HepG2 (cell line): ENCODE results near the gene FAM228B. TPM values are rescaled to one million over a fixed set of nuclear protein-coding genes. Genes with fewer than 3 reads are reported as not detected.

Experiments used
- HDAC2 ChIP-seq: sonication (generic); formaldehyde crosslinking; IDR thresholded peaks from 2 replicates; pipeline ENCODE4 v1.4.0; 2020; ENCODE audit warnings: missing genetic modification reagents
- NFE2L2 ChIP-seq: fragments of 150-350 bp; IDR thresholded peaks from 2 replicates; pipeline ENCODE4 v1.6.1; 2014; ENCODE audit warnings: low read length
- RFX3 ChIP-seq: IDR thresholded peaks from 2 replicates; pipeline ENCODE4 v1.6.1; 2016; ENCODE audit warnings: missing biosample characterization, missing genetic modification reagents
- ZBTB20 ChIP-seq: sonication (generic); formaldehyde crosslinking; IDR thresholded peaks from 2 replicates; pipeline ENCODE4 v1.8.1; 2023; ENCODE audit warnings: missing genetic modification reagents, low read depth, mild to moderate bottlenecking, borderline replicate concordance
- ZNF280D ChIP-seq: sonication (generic); formaldehyde crosslinking; IDR thresholded peaks from 2 replicates; pipeline ENCODE4 v1.5.1; 2020; ENCODE audit warnings: mild to moderate bottlenecking, missing genetic modification reagents
- ZNF563 ChIP-seq: sonication (generic); formaldehyde crosslinking; IDR thresholded peaks from 2 replicates; pipeline ENCODE4 v1.8.0; 2022; ENCODE audit warnings: mild to moderate bottlenecking, moderate library complexity, missing genetic modification reagents
- ZNF607 ChIP-seq: sonication (generic); formaldehyde crosslinking; IDR thresholded peaks from 2 replicates; pipeline ENCODE4 v1.5.1; 2020; ENCODE audit warnings: missing genetic modification reagents, mild to moderate bottlenecking, borderline replicate concordance
- ZNF674 ChIP-seq: sonication (generic); formaldehyde crosslinking; IDR thresholded peaks from 2 replicates; pipeline ENCODE4 v1.5.0; 2020; ENCODE audit warnings: low read depth, mild to moderate bottlenecking, missing genetic modification reagents
- polyA plus RNA-seq, 8 experiments: library from polyadenylated mRNA; depleted of rRNA in 3 of 8; stranded (reverse) in 7 of 8; unstranded in 1 of 8; fragments of >200 nt; fragmentation: Illumina TruSeq in 4 of 8; extraction: Trizol in 4 of 8; gene quantifications; 2 replicates each; pipeline versions ENCODE4 v1.2.1 to v1.2.3, GENCODE V29; 2011 to 2016; ENCODE audit warnings: low read depth in 4 of 8, missing spikeins in 1 of 8, mixed read lengths in 1 of 8; ENCODE audit not compliant: insufficient read depth in 1 of 8
- total RNA-seq, 5 experiments: library from RNA; depleted of rRNA; stranded (reverse); fragments of >200 nt; fragmentation: Illumina TruSeq; extraction: Trizol; gene quantifications; 2 replicates each; pipeline ENCODE4 v1.2.3, GENCODE V29; 2016; ENCODE audit warnings: low read depth in 1 of 5
- TF ChIP-seq, protein P1 (sequence below): sonication (generic); formaldehyde crosslinking; IDR thresholded peaks from 2 replicates; pipeline ENCODE4 v1.5.0; 2020; ENCODE audit warnings: mild to moderate bottlenecking, missing genetic modification reagents
- TF ChIP-seq, protein P2 (sequence below): sonication (generic); formaldehyde crosslinking; IDR thresholded peaks from 2 replicates; pipeline ENCODE4 v1.5.1; 2020; ENCODE audit warnings: mild to moderate bottlenecking, missing genetic modification reagents, moderate library complexity
- TF ChIP-seq, protein P3 (sequence below): sonication (generic); formaldehyde crosslinking; IDR thresholded peaks from 2 replicates; pipeline ENCODE4 v1.8.1; 2022; ENCODE audit warnings: mild to moderate bottlenecking, missing genetic modification reagents
- TF ChIP-seq, protein P4 (sequence below): sonication (generic); formaldehyde crosslinking; IDR thresholded peaks from 2 replicates; pipeline ENCODE4 v1.4.0; 2020; ENCODE audit warnings: missing genetic modification reagents, mild to moderate bottlenecking, borderline replicate concordance

FAM228B gene
- total and polyA plus RNA-seq, 2 of the 13 experiments (the other 11 are each of a cell fraction or from before 2014, with no cell fraction given) = 0.79 to 1.1 TPM

- TF ChIP-seq, protein P1, sequence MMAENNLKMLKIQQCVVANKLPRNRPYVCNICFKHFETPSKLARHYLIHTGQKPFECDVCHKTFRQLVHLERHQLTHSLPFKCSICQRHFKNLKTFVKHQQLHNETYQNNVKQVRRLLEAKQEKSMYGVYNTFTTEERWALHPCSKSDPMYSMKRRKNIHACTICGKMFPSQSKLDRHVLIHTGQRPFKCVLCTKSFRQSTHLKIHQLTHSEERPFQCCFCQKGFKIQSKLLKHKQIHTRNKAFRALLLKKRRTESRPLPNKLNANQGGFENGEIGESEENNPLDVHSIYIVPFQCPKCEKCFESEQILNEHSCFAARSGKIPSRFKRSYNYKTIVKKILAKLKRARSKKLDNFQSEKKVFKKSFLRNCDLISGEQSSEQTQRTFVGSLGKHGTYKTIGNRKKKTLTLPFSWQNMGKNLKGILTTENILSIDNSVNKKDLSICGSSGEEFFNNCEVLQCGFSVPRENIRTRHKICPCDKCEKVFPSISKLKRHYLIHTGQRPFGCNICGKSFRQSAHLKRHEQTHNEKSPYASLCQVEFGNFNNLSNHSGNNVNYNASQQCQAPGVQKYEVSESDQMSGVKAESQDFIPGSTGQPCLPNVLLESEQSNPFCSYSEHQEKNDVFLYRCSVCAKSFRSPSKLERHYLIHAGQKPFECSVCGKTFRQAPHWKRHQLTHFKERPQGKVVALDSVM (CRISPR knock-in tag) = peak; percentile 98
- TF ChIP-seq ZNF563 (CRISPR knock-in tag) (peak; percentile 83), HDAC2 (CRISPR knock-in tag) (peak; percentile 98), ZNF607 (CRISPR knock-in tag) (peak; percentile 31; the same call in 1 of the 2 replicates), ZNF280D (CRISPR knock-in tag) (peak; percentile 92; the same call in 1 of the 2 replicates), ZBTB20 (CRISPR knock-in tag) (peak; percentile 86), RFX3 (CRISPR knock-in tag) (no peak), NFE2L2 (no peak), ZNF674 (CRISPR knock-in tag) (no peak)
- TF ChIP-seq, protein P2, sequence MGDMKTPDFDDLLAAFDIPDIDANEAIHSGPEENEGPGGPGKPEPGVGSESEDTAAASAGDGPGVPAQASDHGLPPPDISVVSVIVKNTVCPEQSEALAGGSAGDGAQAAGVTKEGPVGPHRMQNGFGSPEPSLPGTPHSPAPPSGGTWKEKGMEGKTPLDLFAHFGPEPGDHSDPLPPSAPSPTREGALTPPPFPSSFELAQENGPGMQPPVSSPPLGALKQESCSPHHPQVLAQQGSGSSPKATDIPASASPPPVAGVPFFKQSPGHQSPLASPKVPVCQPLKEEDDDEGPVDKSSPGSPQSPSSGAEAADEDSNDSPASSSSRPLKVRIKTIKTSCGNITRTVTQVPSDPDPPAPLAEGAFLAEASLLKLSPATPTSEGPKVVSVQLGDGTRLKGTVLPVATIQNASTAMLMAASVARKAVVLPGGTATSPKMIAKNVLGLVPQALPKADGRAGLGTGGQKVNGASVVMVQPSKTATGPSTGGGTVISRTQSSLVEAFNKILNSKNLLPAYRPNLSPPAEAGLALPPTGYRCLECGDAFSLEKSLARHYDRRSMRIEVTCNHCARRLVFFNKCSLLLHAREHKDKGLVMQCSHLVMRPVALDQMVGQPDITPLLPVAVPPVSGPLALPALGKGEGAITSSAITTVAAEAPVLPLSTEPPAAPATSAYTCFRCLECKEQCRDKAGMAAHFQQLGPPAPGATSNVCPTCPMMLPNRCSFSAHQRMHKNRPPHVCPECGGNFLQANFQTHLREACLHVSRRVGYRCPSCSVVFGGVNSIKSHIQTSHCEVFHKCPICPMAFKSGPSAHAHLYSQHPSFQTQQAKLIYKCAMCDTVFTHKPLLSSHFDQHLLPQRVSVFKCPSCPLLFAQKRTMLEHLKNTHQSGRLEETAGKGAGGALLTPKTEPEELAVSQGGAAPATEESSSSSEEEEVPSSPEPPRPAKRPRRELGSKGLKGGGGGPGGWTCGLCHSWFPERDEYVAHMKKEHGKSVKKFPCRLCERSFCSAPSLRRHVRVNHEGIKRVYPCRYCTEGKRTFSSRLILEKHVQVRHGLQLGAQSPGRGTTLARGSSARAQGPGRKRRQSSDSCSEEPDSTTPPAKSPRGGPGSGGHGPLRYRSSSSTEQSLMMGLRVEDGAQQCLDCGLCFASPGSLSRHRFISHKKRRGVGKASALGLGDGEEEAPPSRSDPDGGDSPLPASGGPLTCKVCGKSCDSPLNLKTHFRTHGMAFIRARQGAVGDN (CRISPR knock-in tag) = peak; percentile 97
- TF ChIP-seq, protein P3, sequence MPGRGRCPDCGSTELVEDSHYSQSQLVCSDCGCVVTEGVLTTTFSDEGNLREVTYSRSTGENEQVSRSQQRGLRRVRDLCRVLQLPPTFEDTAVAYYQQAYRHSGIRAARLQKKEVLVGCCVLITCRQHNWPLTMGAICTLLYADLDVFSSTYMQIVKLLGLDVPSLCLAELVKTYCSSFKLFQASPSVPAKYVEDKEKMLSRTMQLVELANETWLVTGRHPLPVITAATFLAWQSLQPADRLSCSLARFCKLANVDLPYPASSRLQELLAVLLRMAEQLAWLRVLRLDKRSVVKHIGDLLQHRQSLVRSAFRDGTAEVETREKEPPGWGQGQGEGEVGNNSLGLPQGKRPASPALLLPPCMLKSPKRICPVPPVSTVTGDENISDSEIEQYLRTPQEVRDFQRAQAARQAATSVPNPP (CRISPR knock-in tag) = peak; percentile 92; the same call in 1 of the 2 replicates
- TF ChIP-seq, protein P4, sequence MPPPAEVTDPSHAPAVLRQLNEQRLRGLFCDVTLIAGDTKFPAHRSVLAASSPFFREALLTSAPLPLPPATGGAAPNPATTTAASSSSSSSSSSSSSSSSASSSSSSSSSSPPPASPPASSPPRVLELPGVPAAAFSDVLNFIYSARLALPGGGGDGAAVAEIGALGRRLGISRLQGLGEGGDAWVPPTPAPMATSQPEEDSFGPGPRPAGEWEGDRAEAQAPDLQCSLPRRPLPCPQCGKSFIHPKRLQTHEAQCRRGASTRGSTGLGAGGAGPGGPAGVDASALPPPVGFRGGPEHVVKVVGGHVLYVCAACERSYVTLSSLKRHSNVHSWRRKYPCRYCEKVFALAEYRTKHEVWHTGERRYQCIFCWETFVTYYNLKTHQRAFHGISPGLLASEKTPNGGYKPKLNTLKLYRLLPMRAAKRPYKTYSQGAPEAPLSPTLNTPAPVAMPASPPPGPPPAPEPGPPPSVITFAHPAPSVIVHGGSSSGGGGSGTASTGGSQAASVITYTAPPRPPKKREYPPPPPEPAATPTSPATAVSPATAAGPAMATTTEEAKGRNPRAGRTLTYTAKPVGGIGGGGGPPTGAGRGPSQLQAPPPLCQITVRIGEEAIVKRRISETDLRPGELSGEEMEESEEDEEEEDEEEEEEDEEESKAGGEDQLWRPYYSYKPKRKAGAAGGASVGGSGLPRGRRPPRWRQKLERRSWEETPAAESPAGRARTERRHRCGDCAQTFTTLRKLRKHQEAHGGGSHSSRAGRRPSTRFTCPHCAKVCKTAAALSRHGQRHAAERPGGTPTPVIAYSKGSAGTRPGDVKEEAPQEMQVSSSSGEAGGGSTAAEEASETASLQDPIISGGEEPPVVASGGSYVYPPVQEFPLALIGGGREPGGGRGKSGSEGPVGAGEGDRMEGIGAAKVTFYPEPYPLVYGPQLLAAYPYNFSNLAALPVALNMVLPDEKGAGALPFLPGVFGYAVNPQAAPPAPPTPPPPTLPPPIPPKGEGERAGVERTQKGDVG = peak; percentile 88; the same call in 1 of the 2 replicates
Observed at GRCh38 chr2:24075915-24076848, 47.1 kb upstream of the FAM228B start, which contains the start of gene SF3B6 (continued).
